ENCODE results near the gene AACS.

DNA sequence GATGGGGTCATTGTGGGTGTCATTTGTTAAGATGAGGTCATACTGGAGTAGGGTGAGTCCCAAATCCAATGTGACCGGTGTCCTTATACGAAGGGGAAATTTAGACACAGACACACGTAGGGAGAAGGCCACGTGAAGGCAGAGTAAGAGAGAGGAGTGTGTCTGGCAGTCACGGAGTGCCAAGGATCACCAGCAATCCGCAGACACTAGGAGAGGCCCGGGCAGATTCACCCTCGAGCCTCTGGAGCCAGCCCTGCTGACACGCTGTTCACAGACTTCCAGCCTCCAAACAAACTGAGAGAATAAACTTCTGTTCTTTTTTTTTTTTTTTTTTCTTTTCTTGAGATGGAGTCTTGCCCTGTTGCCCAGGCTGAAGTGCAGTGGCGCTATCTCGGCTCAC is 46.9 kb upstream of the AACS start:
- TF ChIP-seq FOXP2 (optimal IDR thresholded peaks at IDR 0.05; ENCODE audit: borderline replicate concordance, extremely low read depth, extremely low read length, insufficient read depth) (no peak), TAF1 (IDR thresholded peaks at IDR 0.05; ENCODE audit: borderline replicate concordance, insufficient read depth, low read length) (no peak), POLR2AphosphoS5 (IDR thresholded peaks at IDR 0.05; ENCODE audit: low read depth, low read length) (no peak), SIN3A (IDR thresholded peaks at IDR 0.05; ENCODE audit: borderline replicate concordance, insufficient read depth, low read length) (no peak)
- TF ChIP-seq, protein P1, sequence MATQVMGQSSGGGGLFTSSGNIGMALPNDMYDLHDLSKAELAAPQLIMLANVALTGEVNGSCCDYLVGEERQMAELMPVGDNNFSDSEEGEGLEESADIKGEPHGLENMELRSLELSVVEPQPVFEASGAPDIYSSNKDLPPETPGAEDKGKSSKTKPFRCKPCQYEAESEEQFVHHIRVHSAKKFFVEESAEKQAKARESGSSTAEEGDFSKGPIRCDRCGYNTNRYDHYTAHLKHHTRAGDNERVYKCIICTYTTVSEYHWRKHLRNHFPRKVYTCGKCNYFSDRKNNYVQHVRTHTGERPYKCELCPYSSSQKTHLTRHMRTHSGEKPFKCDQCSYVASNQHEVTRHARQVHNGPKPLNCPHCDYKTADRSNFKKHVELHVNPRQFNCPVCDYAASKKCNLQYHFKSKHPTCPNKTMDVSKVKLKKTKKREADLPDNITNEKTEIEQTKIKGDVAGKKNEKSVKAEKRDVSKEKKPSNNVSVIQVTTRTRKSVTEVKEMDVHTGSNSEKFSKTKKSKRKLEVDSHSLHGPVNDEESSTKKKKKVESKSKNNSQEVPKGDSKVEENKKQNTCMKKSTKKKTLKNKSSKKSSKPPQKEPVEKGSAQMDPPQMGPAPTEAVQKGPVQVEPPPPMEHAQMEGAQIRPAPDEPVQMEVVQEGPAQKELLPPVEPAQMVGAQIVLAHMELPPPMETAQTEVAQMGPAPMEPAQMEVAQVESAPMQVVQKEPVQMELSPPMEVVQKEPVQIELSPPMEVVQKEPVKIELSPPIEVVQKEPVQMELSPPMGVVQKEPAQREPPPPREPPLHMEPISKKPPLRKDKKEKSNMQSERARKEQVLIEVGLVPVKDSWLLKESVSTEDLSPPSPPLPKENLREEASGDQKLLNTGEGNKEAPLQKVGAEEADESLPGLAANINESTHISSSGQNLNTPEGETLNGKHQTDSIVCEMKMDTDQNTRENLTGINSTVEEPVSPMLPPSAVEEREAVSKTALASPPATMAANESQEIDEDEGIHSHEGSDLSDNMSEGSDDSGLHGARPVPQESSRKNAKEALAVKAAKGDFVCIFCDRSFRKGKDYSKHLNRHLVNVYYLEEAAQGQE (IDR thresholded peaks at IDR 0.05; ENCODE audit: insufficient read depth in 1 of 2, low read depth in 2 of 2, low read length in 2 of 2) = no peak

Measured in PFSK-1 (cell line).